ENCODE data around the gene ZNRF1.
A peak's percentile ranks its signal among the peaks of the same experiment; 100 is the strongest.

ZNRF1 gene

DNA sequence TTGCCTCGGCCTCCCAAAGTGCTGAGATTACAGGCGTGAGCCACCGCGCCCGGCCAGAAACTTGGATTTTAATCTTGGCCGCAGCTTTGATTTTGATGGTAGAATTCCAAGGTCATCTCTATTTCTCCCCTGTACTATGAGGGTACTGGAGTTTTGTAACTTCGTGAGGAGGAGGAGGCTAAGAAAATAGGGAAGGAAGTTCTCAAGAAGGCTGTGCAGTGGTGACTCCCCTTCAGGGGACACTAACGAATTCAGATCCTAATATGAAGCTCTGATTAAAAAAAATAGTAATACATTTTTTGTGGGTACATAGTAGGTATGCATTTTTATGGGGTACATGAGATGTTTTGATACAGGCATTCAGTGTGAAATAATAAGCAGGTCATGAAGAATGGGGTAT is 61.9 kb downstream of the ZNRF1 start:
- ATAC-seq (no peak), DNase-seq (no peak)

- no peak for ATAC-seq
- DNase-seq: no peak
These were observed 62.8 kb downstream of the ZNRF1 start for GRCh38 chr16:75061669-75062068.

DNA sequence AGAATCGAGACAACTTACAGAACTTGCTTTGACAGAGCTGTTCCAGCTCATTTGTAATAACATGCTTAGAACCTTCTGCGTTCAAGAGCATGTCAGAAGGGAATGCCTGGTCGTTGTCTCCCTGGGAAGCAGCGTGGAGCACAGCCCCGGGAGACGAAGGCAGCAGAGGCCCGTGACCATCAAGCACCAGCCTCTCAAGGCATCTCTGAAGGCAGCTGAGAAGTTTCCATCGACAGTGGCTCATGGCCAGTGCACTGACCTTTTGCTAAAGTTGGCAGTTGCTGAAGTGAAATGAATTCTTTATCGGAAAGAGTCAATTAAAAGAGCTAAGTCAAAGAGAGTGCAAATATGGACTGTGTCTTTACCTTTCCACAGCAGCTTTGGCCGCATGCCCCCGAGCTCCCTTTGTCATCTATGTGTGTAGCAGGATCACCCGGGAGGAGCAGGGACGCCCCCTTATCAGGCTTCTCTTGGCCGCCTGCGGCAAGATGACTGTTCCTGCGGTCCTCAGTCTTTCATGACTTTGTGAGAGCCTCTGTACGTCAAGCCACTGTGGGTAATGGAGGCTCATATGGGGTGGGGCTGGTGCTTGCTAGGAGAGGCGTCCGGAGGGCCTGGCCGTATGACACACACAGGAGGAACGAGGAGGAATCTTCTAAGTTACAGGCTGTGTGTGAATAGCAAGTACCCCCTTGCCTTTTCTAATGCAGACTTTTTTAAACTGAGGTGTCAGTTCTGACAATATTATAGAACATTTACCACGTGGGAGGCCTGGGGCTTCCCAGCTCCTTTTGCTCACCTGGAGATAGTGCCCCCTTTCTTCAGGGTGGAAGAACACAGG is 63.5 kb downstream of the ZNRF1 start:
- ATAC-seq: no peak
- DNase-seq: no peak

DNA sequence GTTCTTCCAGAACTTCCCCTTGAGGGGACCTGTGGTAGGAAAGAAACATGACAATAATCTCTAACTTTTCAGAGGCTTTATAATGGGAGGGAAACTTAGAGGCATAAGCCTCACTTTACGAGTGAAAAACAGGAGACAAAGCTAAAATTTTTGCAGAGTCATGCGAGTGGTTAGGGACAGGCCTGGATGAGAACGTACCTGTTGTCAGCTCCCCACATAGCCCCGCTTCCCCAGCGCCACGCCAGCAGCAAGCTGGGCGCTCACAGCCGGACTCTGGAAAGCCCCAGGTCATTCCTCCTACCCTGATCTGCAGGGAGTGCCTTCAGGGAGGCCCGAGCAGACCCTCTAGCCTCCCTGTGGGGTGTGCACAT is 64.1 kb downstream of the ZNRF1 start:
- no peak for DNase-seq
- ATAC-seq: no peak

GRCh38 chr16:75063549-75064088 is 64.8 kb downstream of the ZNRF1 start:
- ATAC-seq (no peak), DNase-seq (no peak)

DNA sequence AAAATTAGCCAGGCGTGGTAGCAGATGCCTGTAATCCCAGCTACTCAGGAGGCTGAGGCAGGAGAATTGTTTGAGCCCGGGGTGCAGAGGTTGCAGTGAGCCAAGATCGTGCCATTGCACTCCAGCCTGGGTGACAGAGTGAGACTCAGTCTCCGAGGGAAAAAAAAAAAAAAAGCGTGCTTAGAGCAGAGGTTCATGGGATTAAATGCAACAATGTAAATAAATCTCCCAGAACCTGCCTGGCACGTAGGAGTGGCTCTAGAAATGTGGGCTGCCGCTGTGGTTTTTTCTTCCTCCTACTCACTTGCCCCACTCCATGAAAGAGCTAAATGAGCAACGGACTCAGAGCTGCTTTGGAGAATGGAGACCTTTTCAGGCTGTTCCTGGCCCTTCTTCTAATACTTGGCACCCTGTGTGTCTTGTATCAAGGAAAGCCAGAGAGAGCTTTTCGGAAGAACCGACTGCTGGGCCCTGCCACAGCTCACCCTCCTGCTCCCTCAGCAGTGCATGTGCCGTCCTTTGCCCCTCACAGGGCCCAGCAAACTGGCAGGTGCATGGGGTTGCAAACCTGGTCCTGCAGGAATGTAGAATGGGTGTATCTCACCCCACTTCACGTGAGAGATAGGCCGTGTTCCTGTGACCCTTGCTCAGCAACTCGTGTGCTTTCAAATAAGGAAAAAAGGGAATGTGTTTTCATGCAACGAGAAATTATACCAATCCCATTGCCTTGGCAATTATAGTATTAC is 65.8 kb downstream of the ZNRF1 start:
- ATAC-seq (peak; percentile 41), DNase-seq (peak; percentile 20)

DNA sequence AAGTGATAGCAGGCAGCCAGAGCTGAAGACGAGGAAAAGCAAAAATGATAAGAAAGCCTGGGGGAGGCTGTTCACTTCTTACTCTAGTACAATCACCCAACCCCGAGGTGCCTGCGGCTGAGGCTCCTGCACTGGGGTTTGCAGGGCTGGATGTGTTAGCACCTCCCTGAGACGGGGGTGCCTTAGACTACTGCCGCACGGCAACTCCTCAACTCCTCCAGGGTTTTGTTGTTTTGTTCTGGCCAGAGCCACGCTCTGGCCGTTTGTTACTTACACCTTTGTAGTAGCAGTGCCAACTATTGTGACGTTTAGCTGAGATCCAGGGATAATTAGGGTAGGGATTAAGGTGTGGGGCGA is 66.3 kb downstream of the ZNRF1 start:
- DNase-seq (peak; percentile 33), ATAC-seq (peak; percentile 82)

DNA sequence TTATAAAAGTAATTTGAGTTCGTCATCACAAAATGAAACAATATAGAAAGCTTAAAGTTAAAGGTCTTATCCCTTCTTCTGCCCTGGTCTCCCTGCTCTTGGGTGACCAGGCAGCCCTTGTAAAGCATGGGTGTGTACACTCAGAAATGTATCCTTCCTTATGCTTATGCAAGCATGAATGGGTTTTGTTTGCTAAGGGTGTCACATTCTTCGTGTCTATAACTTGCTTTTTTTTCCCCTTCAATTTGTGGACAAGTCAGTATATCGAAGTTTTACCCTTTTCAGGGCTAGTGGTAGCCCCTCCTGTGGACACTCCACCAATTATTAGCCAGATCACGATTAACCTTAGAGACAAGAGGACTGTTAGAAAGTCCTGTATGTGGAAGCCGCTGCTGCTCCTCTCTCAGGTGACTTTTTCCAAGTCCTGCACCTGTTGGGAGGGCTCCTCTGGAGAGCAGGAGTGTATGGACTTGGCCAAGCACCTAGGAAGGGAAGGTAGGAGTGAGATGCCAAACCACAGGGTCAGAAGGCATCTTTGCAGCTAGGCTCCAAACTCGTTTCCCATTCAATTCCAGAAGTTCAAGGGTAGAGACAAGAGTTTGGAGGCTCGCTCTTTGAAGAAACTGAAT is 66.8 kb downstream of the ZNRF1 start:
- DNase-seq (no peak), ATAC-seq (no peak)

DNA sequence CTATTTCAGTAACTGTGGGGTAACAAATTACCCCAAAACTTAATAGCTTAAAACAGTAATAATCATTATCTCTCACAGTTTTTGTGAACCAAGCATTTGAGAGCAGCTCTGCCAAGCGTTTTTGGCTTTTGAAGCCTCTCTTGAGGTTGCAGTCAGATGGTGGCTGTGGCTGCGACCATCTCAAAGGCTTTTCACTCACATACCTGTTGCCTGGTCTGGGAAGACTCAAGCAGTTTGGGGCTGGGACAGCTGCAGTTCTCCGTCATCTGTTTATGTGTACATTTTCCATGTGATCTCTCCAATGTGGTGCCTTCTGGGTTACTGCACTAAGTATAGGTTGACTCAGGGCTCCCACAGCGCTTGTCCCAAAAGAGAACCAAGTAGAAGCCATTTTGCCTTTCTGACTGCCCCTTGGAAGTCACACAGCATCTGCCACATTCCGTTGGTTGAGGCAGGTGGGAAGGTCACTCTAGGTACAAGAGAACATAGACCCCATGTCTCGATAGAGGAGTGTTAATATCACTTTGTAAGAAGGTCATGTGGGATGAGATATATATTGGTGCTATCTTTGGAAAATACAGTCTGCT is 68.1 kb downstream of the ZNRF1 start:
- ATAC-seq (no peak), DNase-seq (no peak)

GRCh38 chr16:75068085-75069031 is 69.5 kb downstream of the ZNRF1 start:
- no peak for DNase-seq
- ATAC-seq: no peak

- no peak for DNase-seq
These were observed 71.4 kb downstream of the ZNRF1 start for GRCh38 chr16:75070012-75070841.

GRCh38 chr16:75071621-75072020 is 72.8 kb downstream of the ZNRF1 start:
- DNase-seq (no peak), ATAC-seq (no peak)

More at GRCh38 chr16:75070012-75070841, 71.4 kb downstream of the ZNRF1 start:
- ATAC-seq: no peak

- DNase-seq (no peak), ATAC-seq (no peak)
These were observed 73.6 kb downstream of the ZNRF1 start for GRCh38 chr16:75072239-75072947.

GRCh38 chr16:75073545-75074303 is 74.9 kb downstream of the ZNRF1 start:
- DNase-seq (no peak), ATAC-seq (no peak)

- DNase-seq (no peak), ATAC-seq (no peak)
These were observed 75.5 kb downstream of the ZNRF1 start for GRCh38 chr16:75074304-75074793.

DNA sequence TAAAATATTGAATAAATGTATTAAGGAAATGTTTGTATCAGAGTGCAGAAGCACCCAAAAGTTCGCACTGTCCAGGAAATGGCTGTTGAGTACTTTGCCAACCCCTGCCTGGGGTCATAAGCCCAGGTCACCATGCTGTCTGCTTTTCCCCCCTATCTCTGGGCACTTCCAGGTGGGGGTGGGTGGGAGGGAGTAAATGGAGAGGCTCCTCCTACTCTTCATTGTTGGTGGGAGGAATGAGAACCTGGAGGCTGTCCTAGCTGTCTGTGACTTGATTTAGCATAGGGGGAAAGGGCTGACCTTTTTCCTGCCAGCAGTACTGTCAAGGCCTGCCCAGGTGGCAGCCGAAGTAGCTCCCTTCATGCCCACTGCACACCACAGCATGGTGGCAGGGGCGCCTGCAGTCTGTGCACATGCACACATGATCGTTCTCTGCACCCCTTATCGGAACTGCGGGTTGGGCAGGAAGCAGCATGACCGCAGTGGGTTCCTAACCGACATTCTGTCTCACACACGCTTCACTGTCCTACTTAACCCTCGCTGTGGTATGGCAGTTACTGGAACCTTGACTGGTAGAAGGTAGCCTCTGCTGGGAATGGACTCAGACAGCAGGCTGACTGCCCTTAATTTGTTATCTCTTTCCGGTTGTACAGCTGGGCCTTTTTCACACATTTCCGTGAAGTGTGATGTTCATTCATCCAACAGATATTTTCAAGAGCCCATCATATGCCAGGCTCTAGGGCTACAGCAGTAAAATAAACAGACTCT is 76.3 kb downstream of the ZNRF1 start:
- peak; percentile 74 for DNase-seq
- peak; percentile 96 for ATAC-seq

- DNase-seq: no peak
- ATAC-seq: no peak
These were observed 77.0 kb downstream of the ZNRF1 start for GRCh38 chr16:75075688-75076268.

- ATAC-seq: no peak
- DNase-seq: no peak
These were observed 80.1 kb downstream of the ZNRF1 start for GRCh38 chr16:75078886-75079285.

Data from stimulated activated naive CD8-positive, alpha-beta T cell treated with anti-CD3 and anti-CD28 coated beads, Interleukin-15, Interleukin-2, amounts not matched to agents 100 U/mL and 50 U/mL, for 24 hours (primary cell).